Measurements from ENCODE around the gene PPP6C.
"Not testable (repeated sequence)": the region's sequence is repeated elsewhere in the genome, so short reads cannot be mapped to it uniquely, and the experiment has no call there.

PPP6C gene

DNA sequence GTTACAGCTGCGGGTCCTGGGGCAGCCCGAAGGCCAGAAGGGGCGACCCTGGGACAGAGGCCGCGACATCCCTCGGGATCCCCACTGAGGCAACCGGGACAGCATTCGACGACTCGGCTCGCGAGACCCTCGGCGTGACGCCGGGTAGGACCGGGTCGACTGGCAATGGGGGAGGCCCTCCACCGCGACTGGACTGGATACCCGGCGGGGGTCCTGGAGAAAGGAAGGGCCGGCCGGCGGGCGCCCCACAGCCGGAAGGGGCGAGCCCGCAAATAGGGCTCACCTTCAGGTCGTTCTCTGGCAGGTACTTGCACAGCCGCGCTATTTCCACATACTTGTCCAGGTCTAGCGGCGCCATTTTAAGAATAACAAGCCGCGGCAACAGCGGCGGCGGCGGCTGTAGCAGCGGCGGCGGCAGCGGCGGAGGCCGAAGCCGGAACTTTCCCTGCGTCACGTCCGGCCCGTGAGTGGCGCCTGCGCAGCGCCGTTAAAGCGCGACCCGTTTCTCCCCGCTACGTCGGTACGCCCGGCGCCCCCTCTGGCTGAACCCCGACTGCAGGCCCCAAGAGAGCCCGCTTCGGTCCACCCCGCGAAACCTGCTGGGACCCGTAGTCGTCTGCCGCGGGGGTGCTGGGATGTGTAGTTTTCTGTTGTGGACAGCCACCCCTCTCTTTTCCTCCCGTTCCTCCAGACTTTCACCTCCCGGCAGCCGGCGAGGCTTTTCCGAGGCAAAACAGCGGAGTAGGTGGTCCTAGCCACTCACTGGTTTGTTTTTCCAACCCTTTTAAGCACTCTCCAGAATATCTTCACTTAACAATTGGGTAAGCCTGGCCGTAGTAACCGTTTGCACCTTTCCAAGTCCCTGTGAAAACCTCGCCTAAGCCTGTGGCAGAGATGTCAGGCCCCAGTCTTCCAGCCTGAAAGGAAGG, at the start of gene PPP6C:
TSS of gene PPP6C (minus strand) at position 443 of the 929 bp plus-strand sequence. CDS start at position 358, 85 bp downstream.
- TF ChIP-seq, protein P1, sequence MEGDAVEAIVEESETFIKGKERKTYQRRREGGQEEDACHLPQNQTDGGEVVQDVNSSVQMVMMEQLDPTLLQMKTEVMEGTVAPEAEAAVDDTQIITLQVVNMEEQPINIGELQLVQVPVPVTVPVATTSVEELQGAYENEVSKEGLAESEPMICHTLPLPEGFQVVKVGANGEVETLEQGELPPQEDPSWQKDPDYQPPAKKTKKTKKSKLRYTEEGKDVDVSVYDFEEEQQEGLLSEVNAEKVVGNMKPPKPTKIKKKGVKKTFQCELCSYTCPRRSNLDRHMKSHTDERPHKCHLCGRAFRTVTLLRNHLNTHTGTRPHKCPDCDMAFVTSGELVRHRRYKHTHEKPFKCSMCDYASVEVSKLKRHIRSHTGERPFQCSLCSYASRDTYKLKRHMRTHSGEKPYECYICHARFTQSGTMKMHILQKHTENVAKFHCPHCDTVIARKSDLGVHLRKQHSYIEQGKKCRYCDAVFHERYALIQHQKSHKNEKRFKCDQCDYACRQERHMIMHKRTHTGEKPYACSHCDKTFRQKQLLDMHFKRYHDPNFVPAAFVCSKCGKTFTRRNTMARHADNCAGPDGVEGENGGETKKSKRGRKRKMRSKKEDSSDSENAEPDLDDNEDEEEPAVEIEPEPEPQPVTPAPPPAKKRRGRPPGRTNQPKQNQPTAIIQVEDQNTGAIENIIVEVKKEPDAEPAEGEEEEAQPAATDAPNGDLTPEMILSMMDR (IDR thresholded peaks at IDR 0.05; ENCODE audit: control insufficient read depth, insufficient read depth, low read depth, low read length, missing control alignments), result peak; percentile 75
- peak within 1 kb of the TSS; percentile 95 for H3K4me3 ChIP-seq (ENCODE audit: control insufficient read depth, low read depth, low read length)
- peak; percentile 82 for DNase-seq (ENCODE audit: low read depth)

DNA sequence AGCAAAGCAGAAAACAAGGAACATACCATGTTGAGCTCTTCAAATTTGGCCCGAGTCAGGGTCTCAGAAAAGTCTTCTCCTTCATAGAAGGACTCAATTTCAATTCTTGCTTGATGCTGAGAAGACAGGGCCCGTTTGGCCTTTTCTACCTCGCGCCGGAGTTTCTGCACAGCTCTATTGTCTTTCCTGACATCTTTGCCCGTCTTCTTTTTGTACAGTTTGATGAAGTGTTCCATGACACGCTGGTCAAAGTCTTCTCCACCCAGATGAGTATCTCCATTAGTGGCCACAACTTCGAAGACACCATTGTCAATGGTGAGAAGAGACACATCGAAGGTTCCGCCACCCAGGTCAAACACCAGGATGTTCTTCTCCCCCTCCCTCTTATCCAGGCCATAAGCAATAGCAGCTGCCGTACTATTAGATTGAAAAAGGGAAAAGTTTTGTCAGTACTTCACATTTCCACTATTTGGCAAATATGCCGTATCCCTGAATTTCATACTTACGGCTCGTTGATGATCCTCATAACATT, 49.4 kb upstream of the PPP6C start:
- H3K4me3 ChIP-seq (ENCODE audit: control insufficient read depth, low read depth, low read length), result peak overlapping the region; percentile 69
- TF ChIP-seq, protein P1 (IDR thresholded peaks at IDR 0.05; ENCODE audit: control insufficient read depth, insufficient read depth, low read depth, low read length, missing control alignments), result no peak
- no peak for DNase-seq (ENCODE audit: low read depth)

DNA sequence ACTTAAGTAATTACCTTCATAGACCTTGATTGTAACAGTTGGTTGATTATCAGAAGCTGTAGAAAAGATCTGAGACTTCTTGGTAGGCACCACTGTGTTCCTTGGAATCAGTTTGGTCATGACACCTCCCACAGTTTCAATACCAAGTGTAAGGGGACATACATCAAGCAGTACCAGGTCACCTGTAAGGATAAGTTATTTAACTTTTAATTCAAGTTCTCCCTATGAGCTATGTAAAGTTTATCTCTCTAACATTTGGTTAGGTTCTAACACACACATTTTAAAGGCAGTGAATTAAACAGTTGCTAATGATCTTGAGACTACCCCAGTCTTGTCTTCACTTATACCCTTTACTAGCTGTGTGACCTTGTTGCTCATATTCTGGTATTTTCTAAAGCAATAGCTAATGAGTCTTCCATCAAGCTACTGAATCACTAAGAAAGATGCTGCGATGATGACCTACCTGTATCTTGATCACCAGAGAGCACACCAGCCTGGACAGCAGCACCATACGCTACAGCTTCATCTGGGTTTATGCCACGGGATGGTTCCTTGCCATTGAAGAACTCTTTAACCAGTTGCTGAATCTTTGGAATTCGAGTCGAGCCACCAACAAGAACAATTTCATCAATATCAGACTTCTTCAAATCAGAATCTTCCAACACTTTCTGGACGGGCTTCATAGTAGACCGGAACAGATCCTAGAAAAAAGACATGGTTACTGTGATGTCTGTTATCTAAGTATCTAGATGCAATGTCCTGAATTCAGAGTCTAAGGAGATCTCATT, 48.7 kb upstream of the PPP6C start:
- TF ChIP-seq, protein P1 (IDR thresholded peaks at IDR 0.05; ENCODE audit: control insufficient read depth, insufficient read depth, low read depth, low read length, missing control alignments), result no peak
- DNase-seq (ENCODE audit: low read depth), result no peak
- peak overlapping the region; percentile 26 for H3K4me3 ChIP-seq (ENCODE audit: control insufficient read depth, low read depth, low read length)

DNA sequence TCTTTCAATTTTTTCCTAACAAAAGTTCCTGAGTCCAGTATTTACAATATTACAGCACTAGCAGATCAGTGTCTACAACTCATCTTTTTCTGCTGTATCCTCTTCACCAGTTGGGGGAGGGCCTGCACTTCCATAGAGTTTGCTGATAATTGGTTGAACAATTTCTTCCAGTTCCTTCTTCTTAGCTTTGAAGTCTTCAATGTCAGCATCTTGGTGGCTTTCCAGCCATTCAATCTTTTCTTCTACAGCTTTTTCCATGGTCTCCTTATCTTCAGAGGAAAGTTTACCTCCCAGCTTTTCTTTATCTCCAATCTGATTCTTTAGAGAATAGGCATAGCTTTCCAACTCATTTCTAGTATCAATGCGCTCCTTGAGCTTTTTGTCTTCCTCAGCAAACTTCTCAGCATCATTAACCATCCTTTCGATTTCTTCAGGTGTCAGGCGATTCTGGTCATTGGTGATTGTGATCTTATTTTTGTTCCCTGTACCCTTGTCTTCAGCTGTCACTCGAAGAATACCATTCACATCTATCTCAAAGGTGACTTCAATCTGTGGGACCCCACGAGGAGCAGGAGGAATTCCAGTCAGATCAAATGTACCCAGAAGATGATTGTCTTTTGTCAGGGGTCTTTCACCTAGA, 47.0 kb upstream of the PPP6C start:
- not testable (repeated sequence) for H3K4me3 ChIP-seq (ENCODE audit: control insufficient read depth, low read depth, low read length); DNase-seq (ENCODE audit: low read depth)

DNA sequence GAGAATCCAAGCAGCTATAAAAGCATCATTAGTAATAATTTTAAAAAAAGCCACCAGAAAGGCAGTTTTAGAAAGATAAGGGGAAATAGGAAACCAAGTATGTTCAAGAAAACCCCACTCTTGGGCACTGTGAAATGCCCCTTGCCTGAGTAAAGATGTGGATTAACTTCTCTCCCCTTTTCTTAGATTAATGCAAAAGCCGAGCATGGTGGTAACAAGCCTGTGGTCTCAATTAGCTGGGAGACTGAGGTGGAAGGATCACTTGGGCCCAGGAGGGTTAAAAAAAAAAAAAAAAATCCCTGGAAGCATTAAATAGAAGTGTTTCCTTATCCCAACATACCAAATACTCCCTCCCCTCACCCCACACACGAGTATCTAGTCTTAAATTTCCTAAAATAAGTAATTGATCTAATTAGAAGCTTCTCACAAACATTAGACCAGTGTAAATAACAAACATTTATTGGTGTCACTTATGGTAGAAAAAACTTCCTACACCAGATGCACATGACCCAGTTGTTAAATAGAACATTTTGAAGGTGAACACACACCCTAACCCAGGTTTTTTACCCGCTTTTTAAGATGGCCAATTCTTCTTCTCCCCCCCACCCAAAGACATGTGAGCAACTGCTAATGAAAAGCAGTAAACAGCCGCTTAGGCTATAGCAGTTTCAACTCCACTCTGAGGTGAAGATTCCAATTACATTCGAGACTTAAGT, 46.4 kb upstream of the PPP6C start:
- DNase-seq (ENCODE audit: low read depth), result no peak
- H3K4me3 ChIP-seq (ENCODE audit: control insufficient read depth, low read depth, low read length), result peak overlapping the region; percentile 25

DNA sequence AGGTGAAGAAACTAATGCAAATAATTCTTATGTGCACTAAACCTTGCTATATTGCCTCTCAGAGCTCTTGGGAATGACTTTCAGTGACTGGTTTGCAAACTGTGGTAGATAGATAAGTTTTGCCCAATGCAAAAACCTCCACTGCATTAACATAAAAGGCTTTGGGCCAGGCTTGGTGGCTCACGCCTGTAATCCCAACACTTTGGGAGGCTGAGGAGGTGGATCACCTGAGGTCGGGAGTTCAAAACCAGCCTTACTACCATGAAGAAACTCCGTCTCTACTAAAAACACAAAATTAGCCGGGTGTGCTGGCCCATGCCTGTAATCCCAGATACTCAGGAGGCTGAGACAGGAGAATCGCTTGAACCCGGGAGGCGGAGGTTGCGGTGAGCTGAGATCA, 44.5 kb upstream of the PPP6C start:
- not testable (repeated sequence) for DNase-seq (ENCODE audit: low read depth); H3K4me3 ChIP-seq (ENCODE audit: control insufficient read depth, low read depth, low read length)

More for the DNA sequence above, 46.4 kb upstream of the PPP6C start:
- TF ChIP-seq, protein P1 (IDR thresholded peaks at IDR 0.05; ENCODE audit: control insufficient read depth, insufficient read depth, low read depth, low read length, missing control alignments), result no peak

DNA sequence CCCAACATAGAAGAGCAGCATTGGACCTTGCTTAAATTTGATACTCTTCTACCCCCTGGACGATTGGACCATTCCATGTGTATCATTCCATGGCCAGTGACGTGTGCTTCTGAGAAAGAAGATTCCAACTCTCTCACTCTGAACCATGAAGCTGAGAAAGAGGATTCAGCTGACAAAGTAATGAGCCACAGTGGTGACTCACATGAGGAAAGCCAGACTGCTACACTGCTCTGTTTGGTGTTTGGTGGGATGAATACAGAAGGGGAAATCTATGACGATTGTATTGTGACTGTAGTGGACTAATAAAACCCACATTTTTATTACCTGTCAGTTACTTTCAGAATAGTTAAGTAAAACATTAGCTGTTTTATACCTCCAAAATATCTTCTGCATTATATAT, 44.1 kb upstream of the PPP6C start:
- TF ChIP-seq, protein P1 (IDR thresholded peaks at IDR 0.05; ENCODE audit: control insufficient read depth, insufficient read depth, low read depth, low read length, missing control alignments), result no peak
- DNase-seq (ENCODE audit: low read depth), result peak; percentile 97
- H3K4me3 ChIP-seq (ENCODE audit: control insufficient read depth, low read depth, low read length), result no peak overlapping the region
